Memory B cell (primary cell): ENCODE results near the gene HEY2.
A peak's percentile ranks its signal among the peaks of the same experiment; 100 is the strongest.
"Not testable (repeated sequence)": the region's sequence is repeated elsewhere in the genome, so short reads cannot be mapped to it uniquely, and the experiment has no call there.

Experiments used
- ATAC-seq: fragments of 150-1000 bp; cut with Tn5 transposase; 2 replicates; pipeline ENCODE4 v1.10.0; 2021; ENCODE audit warnings: low read depth, mild to moderate bottlenecking, moderate library complexity
- DNase-seq, 2 donors: peaks; one replicate each; pipeline ENCODE4 v3.0.0; 2022; ENCODE audit warnings: low spot score in 2 of 2
- H3K27ac Mint-ChIP-seq: one replicate; pipeline ENCODE4 v1.8.0; 2022; ENCODE audit warnings: mild to moderate bottlenecking, moderate library complexity, mixed read lengths
- H3K27me3 Mint-ChIP-seq: one replicate; pipeline ENCODE4 v1.8.0; 2022; ENCODE audit warnings: mixed read lengths
- H3K36me3 Mint-ChIP-seq: one replicate; pipeline ENCODE4 v1.8.0; 2022; ENCODE audit warnings: mild to moderate bottlenecking, mixed read lengths
- H3K4me1 Mint-ChIP-seq: one replicate; pipeline ENCODE4 v1.8.0; 2022; ENCODE audit warnings: mixed read lengths
- H3K4me3 Mint-ChIP-seq: one replicate; pipeline ENCODE4 v1.8.0; 2022; ENCODE audit warnings: mild to moderate bottlenecking, moderate library complexity, mixed read lengths
- H3K9me3 Mint-ChIP-seq: one replicate; pipeline ENCODE4 v1.8.0; 2022; ENCODE audit warnings: mixed read lengths

HEY2 gene

GRCh38 chr6:125749173-125749864 is at the start of gene HEY2:
TSS of gene HEY2 (plus strand) at chr6:125749632. CDS start at chr6:125749777, 145 bp downstream.
- Mint-ChIP-seq H3K27me3 (peaks cover 24% of the 10 kb centered on the region), H3K27ac (no peak within 1 kb of the TSS), H3K4me3 (peak within 1 kb of the TSS; percentile 78), H3K9me3 (no peaks in the 10 kb centered on the region), H3K4me1 (peaks cover 24% of the 10 kb centered on the region), H3K36me3 (peaks cover 4% of the 10 kb centered on the region)
- DNase-seq: peak; percentile 78 to 79
- ATAC-seq: peak; percentile 87

GRCh38 chr6:125700581-125701353 is 48.7 kb upstream of the HEY2 start:
- H3K4me3 Mint-ChIP-seq: no peak overlapping the region
- ATAC-seq (no peak), DNase-seq (no peak)
- H3K9me3 Mint-ChIP-seq: no peaks in the 10 kb centered on the region
- H3K27ac Mint-ChIP-seq: no peak overlapping the region
- H3K27me3 Mint-ChIP-seq: peaks cover 6% of the 10 kb centered on the region
- peaks cover 5% of the 10 kb centered on the region for H3K4me1 Mint-ChIP-seq
- no peaks in the 10 kb centered on the region for H3K36me3 Mint-ChIP-seq

- DNase-seq: no peak
- Mint-ChIP-seq H3K27me3 (peaks cover 10% of the 10 kb centered on the region), H3K4me3 (no peak overlapping the region), H3K27ac (no peak overlapping the region), H3K36me3 (no peaks in the 10 kb centered on the region), H3K4me1 (peaks cover 5% of the 10 kb centered on the region), H3K9me3 (no peaks in the 10 kb centered on the region)
- no peak for ATAC-seq
Observed at GRCh38 chr6:125701354-125701668, 48.1 kb upstream of the HEY2 start.

GRCh38 chr6:125703882-125704281 is 45.5 kb upstream of the HEY2 start:
- DNase-seq, H3K4me1 Mint-ChIP-seq, H3K27me3 Mint-ChIP-seq, H3K27ac Mint-ChIP-seq, H3K36me3 Mint-ChIP-seq, ATAC-seq, H3K9me3 Mint-ChIP-seq, H3K4me3 Mint-ChIP-seq: not testable (repeated sequence)

- Mint-ChIP-seq H3K36me3 (no peaks in the 10 kb centered on the region), H3K4me1 (no peaks in the 10 kb centered on the region), H3K27ac (no peak overlapping the region), H3K27me3 (peaks cover 11% of the 10 kb centered on the region), H3K4me3 (no peak overlapping the region), H3K9me3 (peaks cover 3% of the 10 kb centered on the region)
- DNase-seq: no peak
- no peak for ATAC-seq
Observed at GRCh38 chr6:125707615-125708243, 41.7 kb upstream of the HEY2 start.

GRCh38 chr6:125711013-125711675 is 38.3 kb upstream of the HEY2 start:
- ATAC-seq (no peak), DNase-seq (no peak)
- Mint-ChIP-seq H3K36me3 (no peaks in the 10 kb centered on the region), H3K27me3 (peaks cover 8% of the 10 kb centered on the region), H3K4me3 (no peak overlapping the region), H3K9me3 (peaks cover 4% of the 10 kb centered on the region), H3K4me1 (peaks cover 8% of the 10 kb centered on the region), H3K27ac (no peak overlapping the region)

- no peak for DNase-seq
- peak overlapping the region; percentile 29 for H3K27ac Mint-ChIP-seq
Observed at GRCh38 chr6:125714441-125715090, 34.9 kb upstream of the HEY2 start.

GRCh38 chr6:125717120-125717731 is 32.2 kb upstream of the HEY2 start:
- H3K27ac Mint-ChIP-seq: no peak overlapping the region
- peaks cover 5% of the 10 kb centered on the region for H3K27me3 Mint-ChIP-seq
- H3K36me3 Mint-ChIP-seq: peaks cover 2% of the 10 kb centered on the region
- ATAC-seq (no peak), DNase-seq (no peak)
- H3K9me3 Mint-ChIP-seq: peaks cover 1% of the 10 kb centered on the region
- peaks cover 8% of the 10 kb centered on the region for H3K4me1 Mint-ChIP-seq
- no peak overlapping the region for H3K4me3 Mint-ChIP-seq

More at GRCh38 chr6:125714441-125715090, 34.9 kb upstream of the HEY2 start:
- H3K4me1 Mint-ChIP-seq: peaks cover 8% of the 10 kb centered on the region
- H3K36me3 Mint-ChIP-seq: no peaks in the 10 kb centered on the region
- ATAC-seq: peak; percentile 57
- H3K4me3 Mint-ChIP-seq: no peak overlapping the region
- peaks cover 4% of the 10 kb centered on the region for H3K9me3 Mint-ChIP-seq
- H3K27me3 Mint-ChIP-seq: peaks cover 2% of the 10 kb centered on the region

- no peak for DNase-seq
- ATAC-seq: no peak
- Mint-ChIP-seq H3K27ac (no peak overlapping the region), H3K27me3 (peaks cover 11% of the 10 kb centered on the region), H3K9me3 (peaks cover 1% of the 10 kb centered on the region), H3K36me3 (peaks cover 2% of the 10 kb centered on the region), H3K4me3 (no peak overlapping the region), H3K4me1 (peaks cover 8% of the 10 kb centered on the region)
Observed at GRCh38 chr6:125718109-125718508, 31.3 kb upstream of the HEY2 start.

GRCh38 chr6:125722886-125723285 is 26.5 kb upstream of the HEY2 start:
- Mint-ChIP-seq H3K9me3 (no peaks in the 10 kb centered on the region), H3K27me3 (peaks cover 14% of the 10 kb centered on the region), H3K36me3 (peaks cover 2% of the 10 kb centered on the region), H3K27ac (no peak overlapping the region), H3K4me1 (no peaks in the 10 kb centered on the region), H3K4me3 (no peak overlapping the region)
- ATAC-seq (no peak), DNase-seq (no peak)

- Mint-ChIP-seq H3K9me3 (no peaks in the 10 kb centered on the region), H3K27me3 (peaks cover 14% of the 10 kb centered on the region), H3K36me3 (no peaks in the 10 kb centered on the region), H3K27ac (no peak overlapping the region), H3K4me1 (no peaks in the 10 kb centered on the region), H3K4me3 (no peak overlapping the region)
- no peak for ATAC-seq
- no peak for DNase-seq
Observed at GRCh38 chr6:125727216-125727615, 22.2 kb upstream of the HEY2 start.

GRCh38 chr6:125728739-125729138 is 20.7 kb upstream of the HEY2 start:
- Mint-ChIP-seq H3K4me3 (no peak overlapping the region), H3K4me1 (no peaks in the 10 kb centered on the region), H3K27ac (no peak overlapping the region), H3K36me3 (no peaks in the 10 kb centered on the region), H3K9me3 (no peaks in the 10 kb centered on the region), H3K27me3 (peaks cover 11% of the 10 kb centered on the region)
- DNase-seq: no peak
- ATAC-seq: no peak

GRCh38 chr6:125729983-125730382 is 19.4 kb upstream of the HEY2 start:
- H3K36me3 Mint-ChIP-seq: no peaks in the 10 kb centered on the region
- H3K27me3 Mint-ChIP-seq: peaks cover 13% of the 10 kb centered on the region
- no peak overlapping the region for H3K27ac Mint-ChIP-seq
- DNase-seq (no peak), ATAC-seq (no peak)
- H3K4me1 Mint-ChIP-seq: no peaks in the 10 kb centered on the region
- H3K9me3 Mint-ChIP-seq: no peaks in the 10 kb centered on the region
- no peak overlapping the region for H3K4me3 Mint-ChIP-seq
